Panc1 (cell line): ENCODE measurements around the gene CEP128. TPM values are rescaled to one million over a fixed set of nuclear protein-coding genes. Genes with fewer than 3 reads are reported as not detected.

ENCODE experiments used
- ATAC-seq: fragments of 200-7000 bp; cut with Tn5 transposase; 2 replicates; pipeline ENCODE4 v1.9.1; 2020; ENCODE audit warnings: mild to moderate bottlenecking, moderate library complexity
- BruUV-seq: library from RNA; stranded (reverse); fragments of 400-500 nt; replicated peaks from 2 replicates; lab custom pipeline; 2021; lab: Mats Ljungman, UMichigan
- CTCF ChIA-PET: fragments of 300-600 bp; sonication (Branson Sonifier 250); formaldehyde crosslinking; loops from one replicate; lab custom pipeline; 2022; ENCODE audit warnings: antibody characterized with exemption; lab: Charles Lee
- POLR2A ChIA-PET: fragments of 300-600 bp; sonication (Branson Sonifier 250); formaldehyde crosslinking; loops from one replicate; lab custom pipeline; 2022; ENCODE audit warnings: antibody characterized with exemption; lab: Charles Lee
- DNase-seq: peaks from one replicate; pipeline ENCODE4 v3.0.0-alpha.2; 2010; ENCODE audit warnings: low read depth, low spot score
- H3K27ac ChIP-seq: 2 replicates; pipeline ENCODE4 v1.5.1; 2011; ENCODE audit warnings: mild to moderate bottlenecking, low read length, inconsistent platforms
- H3K27me3 ChIP-seq: fragments of 200-500 bp; sonication (Bioruptor generic); 2 replicates; pipeline ENCODE4 v1.6.0; 2014; ENCODE audit warnings: low read length, inconsistent platforms; ENCODE audit not compliant: control insufficient read depth, insufficient read depth
- H3K36me3 ChIP-seq: fragments of 200-500 bp; sonication (Bioruptor generic); 2 replicates; pipeline ENCODE4 v1.5.1; 2014; ENCODE audit warnings: inconsistent platforms, mild to moderate bottlenecking, low read length, moderate library complexity; ENCODE audit not compliant: control insufficient read depth, insufficient read depth
- H3K4me1 ChIP-seq: 2 replicates; pipeline ENCODE4 v1.5.1; 2011; ENCODE audit warnings: inconsistent platforms, mild to moderate bottlenecking, low read length, moderate library complexity; ENCODE audit not compliant: control insufficient read depth, insufficient read depth
- H3K4me3 ChIP-seq, 2 experiments: 2 replicates each; pipeline ENCODE4 v1.5.1; 2011 to 2012; ENCODE audit warnings: low read depth in 2 of 2, low read length in 2 of 2, mild to moderate bottlenecking in 2 of 2, inconsistent platforms in 1 of 2, moderate library complexity in 1 of 2
- H3K9me3 ChIP-seq: fragments of 200-500 bp; sonication (Bioruptor generic); 2 replicates; pipeline ENCODE4 v1.5.1; 2014; ENCODE audit warnings: low read depth, mild to moderate bottlenecking, inconsistent platforms, low read length, moderate library complexity; ENCODE audit not compliant: control insufficient read depth, insufficient read depth
- POLR2AphosphoS5 ChIP-seq: IDR thresholded peaks from 2 replicates; pipeline ENCODE4 v1.6.1; 2012; ENCODE audit warnings: mild to moderate bottlenecking, low read depth, low read length, moderate library complexity
- SIN3A ChIP-seq: IDR thresholded peaks from 2 replicates; pipeline ENCODE4 v1.6.1; 2012; ENCODE audit warnings: low read depth, mild to moderate bottlenecking, low read length, moderate library complexity, borderline replicate concordance; ENCODE audit not compliant: insufficient read depth
- TCF7L2 ChIP-seq: IDR thresholded peaks from 2 replicates; pipeline ENCODE4 v1.6.1; 2011; ENCODE audit warnings: mild to moderate bottlenecking, low read depth, low read length, inconsistent platforms
- in situ Hi-C: cut with HindIII; loops from 2 replicates; pipeline ENCODE4 v1.10.0; 2016; ENCODE audit warnings: low sequenced_read_pairs, low pct_unique_long_range_greater_than_20kb
- intact Hi-C: fragments of 100-400 bp; cut with micrococcal nuclease; formaldehyde crosslinking; loops from one replicate; pipeline ENCODE4 v1.10.0; 2022; ENCODE audit not compliant: unreplicated experiment
- total RNA-seq: library from RNA; stranded (reverse); gene quantifications from one replicate; pipeline ENCODE4 v1.2.1, GENCODE V29; 2021; ENCODE audit not compliant: unreplicated experiment
- TF ChIP-seq, protein P1 (sequence below): fragments of 450-650 bp; IDR thresholded peaks from 2 replicates; pipeline ENCODE4 v1.5.1; 2017; ENCODE audit warnings: mild to moderate bottlenecking
- TF ChIP-seq, protein P2 (sequence below), 2 experiments: IDR thresholded peaks; 2 replicates each; pipeline ENCODE4 v1.6.1; 2011 to 2012; ENCODE audit warnings: low read depth in 2 of 2, control low read depth in 1 of 2, low read length in 1 of 2, mild to moderate bottlenecking in 1 of 2, moderate library complexity in 1 of 2; ENCODE audit not compliant: insufficient read depth in 1 of 2

Gene CEP128
- total RNA-seq, 1 experiment from 2014 or later, result 9.3 TPM

DNA sequence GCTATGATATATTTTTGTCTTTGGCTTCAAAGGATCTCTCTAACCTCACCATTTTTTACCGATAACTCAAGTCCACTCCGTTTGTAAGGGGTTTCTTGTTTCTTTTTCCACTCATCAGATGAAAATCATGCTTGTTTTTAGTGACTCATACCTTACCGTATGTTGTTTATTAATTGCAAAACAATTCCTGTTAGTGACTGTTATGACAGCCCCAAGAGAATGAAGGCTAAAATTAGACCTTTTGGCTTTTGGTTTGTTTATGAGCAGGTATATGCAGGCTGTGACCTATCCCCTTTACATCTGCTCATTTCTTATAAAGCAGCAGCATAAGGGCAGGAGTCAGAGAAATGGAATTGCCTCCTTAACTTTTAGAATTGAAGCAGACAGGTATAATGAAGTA, 319.8 kb downstream of the CEP128 start:
- Histone ChIP-seq H3K27ac (no peak overlapping the region), H3K27me3 (no peaks in the 10 kb centered on the region), H3K36me3 (no peaks in the 10 kb centered on the region), H3K4me3 (no peak overlapping the region), H3K4me1 (no peaks in the 10 kb centered on the region), H3K9me3 (no peaks in the 10 kb centered on the region)
- intact Hi-C loops, result no loop called here
- ATAC-seq (no peak), DNase-seq (peak; percentile 27)
- in situ Hi-C loops, result no loop called here
- TF ChIP-seq, protein P1, sequence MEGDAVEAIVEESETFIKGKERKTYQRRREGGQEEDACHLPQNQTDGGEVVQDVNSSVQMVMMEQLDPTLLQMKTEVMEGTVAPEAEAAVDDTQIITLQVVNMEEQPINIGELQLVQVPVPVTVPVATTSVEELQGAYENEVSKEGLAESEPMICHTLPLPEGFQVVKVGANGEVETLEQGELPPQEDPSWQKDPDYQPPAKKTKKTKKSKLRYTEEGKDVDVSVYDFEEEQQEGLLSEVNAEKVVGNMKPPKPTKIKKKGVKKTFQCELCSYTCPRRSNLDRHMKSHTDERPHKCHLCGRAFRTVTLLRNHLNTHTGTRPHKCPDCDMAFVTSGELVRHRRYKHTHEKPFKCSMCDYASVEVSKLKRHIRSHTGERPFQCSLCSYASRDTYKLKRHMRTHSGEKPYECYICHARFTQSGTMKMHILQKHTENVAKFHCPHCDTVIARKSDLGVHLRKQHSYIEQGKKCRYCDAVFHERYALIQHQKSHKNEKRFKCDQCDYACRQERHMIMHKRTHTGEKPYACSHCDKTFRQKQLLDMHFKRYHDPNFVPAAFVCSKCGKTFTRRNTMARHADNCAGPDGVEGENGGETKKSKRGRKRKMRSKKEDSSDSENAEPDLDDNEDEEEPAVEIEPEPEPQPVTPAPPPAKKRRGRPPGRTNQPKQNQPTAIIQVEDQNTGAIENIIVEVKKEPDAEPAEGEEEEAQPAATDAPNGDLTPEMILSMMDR, result no peak
- TF ChIP-seq, protein P2, sequence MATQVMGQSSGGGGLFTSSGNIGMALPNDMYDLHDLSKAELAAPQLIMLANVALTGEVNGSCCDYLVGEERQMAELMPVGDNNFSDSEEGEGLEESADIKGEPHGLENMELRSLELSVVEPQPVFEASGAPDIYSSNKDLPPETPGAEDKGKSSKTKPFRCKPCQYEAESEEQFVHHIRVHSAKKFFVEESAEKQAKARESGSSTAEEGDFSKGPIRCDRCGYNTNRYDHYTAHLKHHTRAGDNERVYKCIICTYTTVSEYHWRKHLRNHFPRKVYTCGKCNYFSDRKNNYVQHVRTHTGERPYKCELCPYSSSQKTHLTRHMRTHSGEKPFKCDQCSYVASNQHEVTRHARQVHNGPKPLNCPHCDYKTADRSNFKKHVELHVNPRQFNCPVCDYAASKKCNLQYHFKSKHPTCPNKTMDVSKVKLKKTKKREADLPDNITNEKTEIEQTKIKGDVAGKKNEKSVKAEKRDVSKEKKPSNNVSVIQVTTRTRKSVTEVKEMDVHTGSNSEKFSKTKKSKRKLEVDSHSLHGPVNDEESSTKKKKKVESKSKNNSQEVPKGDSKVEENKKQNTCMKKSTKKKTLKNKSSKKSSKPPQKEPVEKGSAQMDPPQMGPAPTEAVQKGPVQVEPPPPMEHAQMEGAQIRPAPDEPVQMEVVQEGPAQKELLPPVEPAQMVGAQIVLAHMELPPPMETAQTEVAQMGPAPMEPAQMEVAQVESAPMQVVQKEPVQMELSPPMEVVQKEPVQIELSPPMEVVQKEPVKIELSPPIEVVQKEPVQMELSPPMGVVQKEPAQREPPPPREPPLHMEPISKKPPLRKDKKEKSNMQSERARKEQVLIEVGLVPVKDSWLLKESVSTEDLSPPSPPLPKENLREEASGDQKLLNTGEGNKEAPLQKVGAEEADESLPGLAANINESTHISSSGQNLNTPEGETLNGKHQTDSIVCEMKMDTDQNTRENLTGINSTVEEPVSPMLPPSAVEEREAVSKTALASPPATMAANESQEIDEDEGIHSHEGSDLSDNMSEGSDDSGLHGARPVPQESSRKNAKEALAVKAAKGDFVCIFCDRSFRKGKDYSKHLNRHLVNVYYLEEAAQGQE (IDR thresholded peaks at IDR 0.05; ENCODE audit: insufficient read depth in 1 of 2, low read depth in 2 of 2, low read length in 1 of 2), result no peak
- TF ChIP-seq TCF7L2 (no peak), SIN3A (no peak), POLR2AphosphoS5 (no peak)
- ChIA-PET CTCF (no interaction called here), POLR2A (no interaction called here)
- BruUV-seq, result no TSS peak

DNA sequence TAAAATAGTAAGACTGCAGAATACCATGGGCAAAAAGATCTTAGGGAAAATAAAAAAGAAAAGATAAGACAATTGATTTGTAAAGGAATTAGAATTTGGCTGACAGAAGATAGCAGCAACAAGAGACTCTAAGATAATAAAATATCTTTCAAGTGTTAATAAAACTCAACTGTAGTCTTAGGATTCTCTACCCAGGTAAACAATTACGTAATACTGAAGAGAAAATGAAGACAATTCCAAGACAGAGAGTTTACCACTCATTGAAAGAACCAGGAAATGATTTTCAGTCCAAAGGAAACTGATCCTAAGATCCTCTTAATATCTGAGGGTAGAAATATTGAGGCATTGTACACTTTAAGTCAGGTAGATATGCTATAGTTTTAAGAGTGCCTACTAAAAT, 321.1 kb downstream of the CEP128 start:
- TF ChIP-seq POLR2AphosphoS5, result no peak
- TF ChIP-seq TCF7L2, result no peak
- TF ChIP-seq SIN3A, result no peak
- TF ChIP-seq, protein P2 (IDR thresholded peaks at IDR 0.05; ENCODE audit: insufficient read depth in 1 of 2, low read depth in 2 of 2, low read length in 1 of 2), result no peak
- TF ChIP-seq, protein P1, result no peak
- Histone ChIP-seq H3K36me3 (no peaks in the 10 kb centered on the region), H3K4me1 (no peaks in the 10 kb centered on the region), H3K4me3 (no peak overlapping the region), H3K27me3 (no peaks in the 10 kb centered on the region), H3K9me3 (no peaks in the 10 kb centered on the region), H3K27ac (no peak overlapping the region)
- ChIA-PET POLR2A (no interaction called here), CTCF (no interaction called here)
- intact Hi-C loops, result no loop called here
- ATAC-seq (no peak), DNase-seq (no peak)
- no TSS peak for BruUV-seq
- in situ Hi-C loops, result no loop called here
